GM21723 (cell line): ENCODE results near the gene RAPGEF5.

Source experiments
- ATAC-seq: cut with Tn5 transposase; IDR thresholded peaks from one replicate; pipeline ENCODE4 v1.9.1; 2021; ENCODE audit warnings: mild to moderate bottlenecking, moderate library complexity; ENCODE audit not compliant: unreplicated experiment

Gene RAPGEF5

GRCh38 chr7:22129166-22129565, 227.8 kb downstream of the RAPGEF5 start:
- no peak for ATAC-seq

- no peak for ATAC-seq
Measured at GRCh38 chr7:22128528-22128920, 228.4 kb downstream of the RAPGEF5 start.

DNA sequence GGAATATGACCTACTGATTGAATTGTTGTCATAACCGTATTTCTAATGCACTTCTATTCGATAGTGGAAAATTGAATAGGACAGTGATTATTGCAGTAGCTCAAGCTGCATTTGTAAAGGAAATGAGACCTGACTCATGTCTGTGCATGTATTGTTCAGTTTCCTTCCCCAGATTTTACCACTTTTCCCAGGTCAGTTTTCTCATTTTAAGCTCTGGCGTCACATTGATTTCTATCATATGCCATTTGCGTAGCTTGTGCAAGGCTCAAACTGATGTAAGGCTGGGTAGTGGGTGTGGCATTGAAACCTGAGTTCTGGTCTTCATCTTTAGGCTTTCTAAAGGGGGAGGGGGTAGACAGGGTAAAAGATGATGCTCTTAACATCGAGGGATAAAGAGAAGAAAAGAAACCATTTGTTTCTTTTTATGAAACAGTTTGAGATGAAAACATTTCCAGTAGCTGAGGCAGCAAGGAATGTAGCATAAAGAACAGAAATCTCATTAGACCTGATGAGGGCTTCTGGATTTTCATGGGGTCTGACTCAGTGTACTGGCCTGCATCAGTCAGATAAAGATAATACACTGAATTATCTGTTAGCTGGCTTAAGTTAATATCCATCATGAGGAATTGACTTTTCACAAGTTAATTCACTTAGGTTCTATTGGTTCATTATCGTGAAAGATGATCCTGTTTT, 229.0 kb downstream of the RAPGEF5 start:
- no peak for ATAC-seq

GRCh38 chr7:22125436-22125835, 231.5 kb downstream of the RAPGEF5 start:
- no peak for ATAC-seq

DNA sequence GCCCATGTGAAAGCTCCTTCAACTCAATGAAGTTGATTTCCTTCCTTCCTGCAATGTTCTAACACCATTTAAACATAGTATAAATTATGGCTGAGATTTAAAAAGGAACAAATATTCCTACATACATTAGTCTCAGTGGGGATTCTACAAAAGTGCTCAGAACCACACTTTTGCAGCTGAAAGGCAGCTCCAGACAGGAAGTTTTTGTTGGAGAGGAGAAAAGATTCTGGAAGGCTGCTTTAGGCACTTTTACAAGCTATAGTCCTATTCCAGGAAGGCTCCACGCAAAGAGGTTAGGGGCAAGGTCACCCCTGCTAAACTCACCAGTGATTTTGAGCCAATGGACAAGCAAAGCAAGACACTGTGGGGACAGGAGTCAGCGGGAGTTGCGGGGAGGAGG, 232.0 kb downstream of the RAPGEF5 start:
- no peak for ATAC-seq

DNA sequence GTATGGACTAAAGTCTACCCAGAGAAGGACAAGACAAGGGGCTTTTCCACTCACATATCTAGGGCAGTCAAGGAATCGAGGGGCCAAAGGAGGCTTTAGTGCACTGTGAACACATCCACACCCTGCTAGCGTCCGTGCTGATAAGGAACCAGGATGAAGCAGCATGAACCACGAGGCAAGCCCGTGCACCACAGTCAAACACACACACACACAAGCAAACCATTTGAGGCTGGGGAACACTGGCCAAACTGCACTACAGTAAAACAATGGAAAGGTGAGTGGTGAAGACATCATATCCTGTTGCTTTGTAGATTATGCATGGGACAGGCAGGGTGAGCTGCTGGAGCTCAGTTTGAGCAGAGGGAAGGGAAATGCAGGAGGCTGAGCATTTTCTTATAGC, 233.8 kb downstream of the RAPGEF5 start:
- no peak for ATAC-seq

- no peak for ATAC-seq
Measured at GRCh38 chr7:22121702-22122474, 235.1 kb downstream of the RAPGEF5 start.

GRCh38 chr7:22120391-22121053, 236.4 kb downstream of the RAPGEF5 start:
- ATAC-seq = no peak

GRCh38 chr7:22117222-22117621, 239.7 kb downstream of the RAPGEF5 start:
- ATAC-seq = no peak

- ATAC-seq = no peak
Measured at GRCh38 chr7:22116451-22117030, 240.4 kb downstream of the RAPGEF5 start.

DNA sequence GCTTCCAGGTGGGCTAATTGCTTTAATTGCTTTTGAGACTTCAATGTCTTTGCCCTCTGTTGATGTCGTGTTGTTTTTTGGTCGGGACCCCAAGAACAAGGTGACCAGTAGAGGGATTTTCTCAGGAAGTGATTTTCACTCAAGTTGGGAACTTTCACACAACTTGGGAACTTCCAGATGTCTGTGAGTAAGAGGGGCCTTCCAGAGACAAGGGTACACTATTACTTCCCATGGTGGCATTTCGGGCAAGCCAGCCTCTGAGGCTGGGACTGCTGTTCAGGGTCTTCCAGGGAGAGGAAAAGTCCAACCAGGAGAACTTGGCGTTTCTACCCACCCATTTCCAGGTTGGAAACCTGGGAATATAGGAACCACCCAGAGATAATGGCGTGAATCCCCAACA, 241.3 kb downstream of the RAPGEF5 start:
- no peak for ATAC-seq

- no peak for ATAC-seq
Measured at GRCh38 chr7:22114440-22114981, 242.4 kb downstream of the RAPGEF5 start.

- ATAC-seq = no peak
Measured at GRCh38 chr7:22113041-22113440, 243.9 kb downstream of the RAPGEF5 start.

- no peak for ATAC-seq
Measured at GRCh38 chr7:22111661-22112060, 245.3 kb downstream of the RAPGEF5 start.

GRCh38 chr7:22110881-22111280, 246.1 kb downstream of the RAPGEF5 start:
- no peak for ATAC-seq

GRCh38 chr7:22110227-22110839, 246.6 kb downstream of the RAPGEF5 start:
- ATAC-seq = peak; percentile 88

DNA sequence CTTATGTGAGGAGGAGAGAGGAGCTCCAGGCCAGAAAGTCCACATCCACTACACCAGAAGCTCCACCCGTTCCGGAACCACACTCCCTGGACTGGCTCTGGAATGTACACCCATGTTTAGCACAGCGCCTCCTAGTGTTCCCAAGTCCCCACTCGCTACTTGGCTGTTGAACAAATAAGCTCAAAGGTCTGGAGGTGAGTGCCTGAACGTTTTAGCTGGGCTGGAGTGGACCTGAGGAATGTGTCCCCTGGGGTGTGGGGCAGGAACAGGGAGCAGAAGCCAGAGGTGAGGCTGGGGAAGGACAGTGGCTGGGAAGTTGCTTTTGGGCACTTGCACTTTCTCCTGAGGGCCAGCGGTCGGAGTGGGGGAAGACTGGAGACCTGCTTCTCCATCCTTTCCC, 247.2 kb downstream of the RAPGEF5 start:
- no peak for ATAC-seq

- no peak for ATAC-seq
Measured at GRCh38 chr7:22108151-22108845, 248.7 kb downstream of the RAPGEF5 start.

DNA sequence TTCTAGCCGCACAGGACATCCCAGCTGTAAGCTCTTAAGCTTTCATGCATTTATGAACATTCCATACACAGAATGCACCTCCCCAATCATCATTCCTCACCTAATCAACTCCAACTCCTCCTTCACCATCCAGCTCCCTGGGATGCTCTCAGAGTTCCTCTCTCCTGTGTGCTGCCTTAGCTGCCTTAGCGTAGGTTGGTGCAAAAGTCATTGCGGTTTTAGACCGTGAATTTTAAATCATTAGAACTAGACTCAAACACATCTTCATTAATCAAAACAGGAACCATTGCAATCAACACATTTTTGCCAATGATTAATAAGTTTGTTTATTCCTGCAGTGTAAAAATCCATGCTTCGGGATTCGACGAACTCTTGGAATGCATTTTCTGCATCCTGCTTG, 251.4 kb downstream of the RAPGEF5 start:
- no peak for ATAC-seq
